ENCODE results near the gene PSME2. TPM values are rescaled to one million over a fixed set of nuclear protein-coding genes. Genes with fewer than 3 reads are reported as not detected.
A peak's percentile ranks its signal among the peaks of the same experiment; 100 is the strongest.
"Not testable (repeated sequence)": the region's sequence is repeated elsewhere in the genome, so short reads cannot be mapped to it uniquely, and the experiment has no call there.

Gene PSME2
- total RNA-seq, 4 donors from 2014 or later = 13.7 to 53.2 (median 21.5) TPM

GRCh38 chr14:24110523-24110922 is 35.9 kb downstream of the PSME2 start:
- TF ChIP-seq CTCF (IDR thresholded peaks at IDR 0.05 in 4 of 5, conservative IDR thresholded peaks at IDR 0.05 in 1 of 5) (no peak), POLR2A (IDR thresholded peaks at IDR 0.05) (no peak)
- intact Hi-C loops (cut with DNase I; ENCODE audit: low total_unique reads) = no loop called here
- Histone ChIP-seq H3K9me3 (no peaks in the 10 kb centered on the region), H3K4me3 (no peak overlapping the region), H3K4me1 (peaks cover 13 to 16% of the 10 kb centered on the region in 2 donors), H3K27ac (no peak overlapping the region), H3K27me3 (no peaks in the 10 kb centered on the region), H3K36me3 (no peaks in the 10 kb centered on the region)
- no peak for DNase-seq
- in situ Hi-C loops (cut with MboI; ENCODE audit: low sequenced_read_pairs in 4 of 4) = no loop called here
- ATAC-seq = no peak

GRCh38 chr14:24110060-24110459 is 36.4 kb downstream of the PSME2 start:
- ATAC-seq (no peak), DNase-seq (no peak)
- in situ Hi-C loops (cut with MboI; ENCODE audit: low sequenced_read_pairs in 4 of 4) (no loop called here), intact Hi-C loops (cut with DNase I; ENCODE audit: low total_unique reads) (no loop called here)
- TF ChIP-seq POLR2A (IDR thresholded peaks at IDR 0.05) (no peak), CTCF (IDR thresholded peaks at IDR 0.05 in 4 of 5, conservative IDR thresholded peaks at IDR 0.05 in 1 of 5) (no peak)
- Histone ChIP-seq H3K4me3 (no peak overlapping the region), H3K9me3 (no peaks in the 10 kb centered on the region), H3K27me3 (no peaks in the 10 kb centered on the region), H3K27ac (no peak overlapping the region), H3K4me1 (peaks cover 11 to 15% of the 10 kb centered on the region in 2 donors), H3K36me3 (no peaks in the 10 kb centered on the region)

GRCh38 chr14:24108336-24108874 is 38.0 kb downstream of the PSME2 start:
- H3K9me3 ChIP-seq = no peaks in the 10 kb centered on the region
- in situ Hi-C loops (cut with MboI; ENCODE audit: low sequenced_read_pairs in 4 of 4) = loop anchor here in 1 of 4 donors (5.0 kb wide), 1 partner anchor 51 kb away; no protein-coding TSS in a partner anchor
- intact Hi-C loops (cut with DNase I; ENCODE audit: low total_unique reads) = loop anchor here (1.0 to 5.0 kb wide), 3 partner anchors 50 to 476 kb away; no protein-coding TSS in a partner anchor
- ATAC-seq (peak in 1 of 2 donors; percentile 15), DNase-seq (no peak)
- TF ChIP-seq POLR2A (IDR thresholded peaks at IDR 0.05) (no peak), CTCF (IDR thresholded peaks at IDR 0.05 in 4 of 5, conservative IDR thresholded peaks at IDR 0.05 in 1 of 5) (no peak)
- no peaks in the 10 kb centered on the region for H3K27me3 ChIP-seq
- no peak overlapping the region for H3K4me3 ChIP-seq
- H3K4me1 ChIP-seq = peaks cover 9 to 12% of the 10 kb centered on the region in 2 donors
- H3K36me3 ChIP-seq = no peaks in the 10 kb centered on the region
- H3K27ac ChIP-seq = peak overlapping the region; percentile 2 to 55 (median 29)

- no peak for TF ChIP-seq CTCF (IDR thresholded peaks at IDR 0.05 in 4 of 5, conservative IDR thresholded peaks at IDR 0.05 in 1 of 5)
- Histone ChIP-seq H3K4me3 (no peak overlapping the region), H3K27me3 (no peaks in the 10 kb centered on the region), H3K27ac (no peak overlapping the region), H3K4me1 (peaks cover 7 to 9% of the 10 kb centered on the region in 2 donors), H3K9me3 (no peaks in the 10 kb centered on the region), H3K36me3 (no peaks in the 10 kb centered on the region)
- DNase-seq (no peak), ATAC-seq (no peak)
- in situ Hi-C loops (cut with MboI; ENCODE audit: low sequenced_read_pairs in 4 of 4) = loop anchor here in 1 of 4 donors (5.0 kb wide), 1 partner anchor 49 kb away; no protein-coding TSS in a partner anchor
- intact Hi-C loops (cut with DNase I; ENCODE audit: low total_unique reads) = loop anchor here (5.0 kb wide), 1 partner anchor 474 kb away; no protein-coding TSS in a partner anchor
Measured at GRCh38 chr14:24106672-24107271, 39.6 kb downstream of the PSME2 start.

GRCh38 chr14:24105609-24106239 is 40.7 kb downstream of the PSME2 start:
- DNase-seq, H3K9me3 ChIP-seq, H3K4me3 ChIP-seq, H3K27me3 ChIP-seq, H3K4me1 ChIP-seq, H3K36me3 ChIP-seq, ATAC-seq, H3K27ac ChIP-seq: not testable (repeated sequence)
- in situ Hi-C loops (cut with MboI; ENCODE audit: low sequenced_read_pairs in 4 of 4) = loop anchor here in 1 of 4 donors (5.0 kb wide), 1 partner anchor 48 kb away; no protein-coding TSS in a partner anchor
- intact Hi-C loops (cut with DNase I; ENCODE audit: low total_unique reads) = loop anchor here (5.0 kb wide), 1 partner anchor 473 kb away; no protein-coding TSS in a partner anchor

All from gastrocnemius medialis (tissue), 4 donors.